D721Med (cell line): ENCODE results near the gene GRIN3B.

Experiments
- DNase-seq: peaks from one replicate; pipeline ENCODE4 v3.0.0; 2011; ENCODE audit warnings: low spot score; ENCODE audit not compliant: insufficient read length
- FAIRE-seq: peaks from 2 replicates; lab custom pipeline; 2011; peaks lifted over from hg19 to GRCh38; lab: Jason Lieb, UNC
- CTCF ChIP-seq: IDR thresholded peaks from 2 replicates; pipeline ENCODE4 v1.5.1; 2012; ENCODE audit warnings: mild to moderate bottlenecking, control low read depth; ENCODE audit not compliant: insufficient read depth; ENCODE audit errors: missing control alignments

Gene GRIN3B

DNA sequence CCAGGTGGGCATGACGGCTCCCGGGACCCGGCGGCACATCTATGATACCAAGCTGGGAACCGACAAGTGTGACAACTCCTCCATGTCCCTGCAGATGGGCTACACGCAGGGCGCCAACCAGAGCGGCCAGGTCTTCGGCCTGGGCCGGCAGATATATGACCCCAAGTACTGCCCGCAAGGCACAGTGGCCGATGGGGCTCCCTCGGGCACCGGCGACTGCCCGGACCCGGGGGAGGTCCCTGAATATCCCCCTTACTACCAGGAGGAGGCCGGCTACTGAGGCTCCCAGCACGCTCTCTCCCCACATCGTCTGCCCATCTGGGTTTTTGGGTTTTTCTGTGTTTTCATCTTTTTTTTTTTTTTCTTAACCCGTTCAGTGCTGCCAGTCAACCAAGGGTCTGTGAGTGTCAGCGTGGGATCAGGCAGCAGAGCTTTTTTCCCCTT, 37.4 kb downstream of the GRIN3B start:
- no peak for DNase-seq
- no peak for TF ChIP-seq CTCF
- no peak for FAIRE-seq

GRCh38 chr19:1038978-1039645, 38.9 kb downstream of the GRIN3B start:
- TF ChIP-seq CTCF, result no peak
- FAIRE-seq, result no peak
- no peak for DNase-seq

DNA sequence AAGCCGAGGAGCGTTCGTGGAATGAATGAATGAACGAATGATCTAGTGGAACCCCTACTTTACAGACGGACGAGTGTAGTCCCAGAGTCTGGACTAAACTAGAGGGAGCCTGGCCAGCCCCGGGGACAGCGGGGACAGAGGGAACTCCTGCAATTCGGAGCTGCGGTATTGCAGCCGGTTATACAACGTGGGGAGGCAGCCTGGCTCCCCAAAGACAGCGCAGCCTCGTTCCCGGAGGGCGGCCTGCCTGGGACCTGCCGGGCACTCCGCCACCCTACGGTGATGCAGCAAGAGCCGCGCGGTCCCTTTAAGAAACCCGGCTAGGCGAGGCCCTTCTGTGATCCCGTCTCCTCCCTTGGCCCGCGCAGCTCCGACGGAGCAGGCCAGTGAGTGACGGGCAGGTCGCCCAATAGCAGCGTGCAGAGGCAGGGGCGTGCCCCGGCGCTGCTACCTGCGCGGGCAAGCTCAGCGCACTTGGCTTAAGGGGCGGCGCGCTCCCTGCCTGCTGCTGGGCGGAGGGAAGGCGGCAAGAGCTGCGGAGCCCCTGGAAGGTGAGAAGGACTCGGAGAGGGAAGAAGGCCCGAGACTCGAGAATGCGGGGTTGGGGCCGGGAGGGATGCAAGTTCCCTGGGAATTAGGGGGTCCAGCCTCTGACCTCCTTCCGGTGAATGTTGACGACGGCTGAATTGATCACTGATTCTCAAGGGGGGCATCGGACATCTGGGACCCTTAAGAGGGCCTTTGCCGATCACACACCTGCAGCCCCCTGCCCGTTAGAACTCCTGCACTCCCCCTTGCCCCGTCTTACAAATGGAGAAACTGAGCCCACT, 39.6 kb downstream of the GRIN3B start, which contains the start of gene ABCA7:
Gene ABCA7 (plus strand): TSS at position 462 of the 830 bp plus-strand sequence. CDS start 1,255 bp downstream, outside the sequence.
- DNase-seq (peak; percentile 66), FAIRE-seq (no peak)
- no peak for TF ChIP-seq CTCF

- no peak for TF ChIP-seq CTCF
- peak; percentile 90 for FAIRE-seq
- DNase-seq, result peak; percentile 98
These were observed 40.5 kb downstream of the GRIN3B start for GRCh38 chr19:1040476-1041271.

DNA sequence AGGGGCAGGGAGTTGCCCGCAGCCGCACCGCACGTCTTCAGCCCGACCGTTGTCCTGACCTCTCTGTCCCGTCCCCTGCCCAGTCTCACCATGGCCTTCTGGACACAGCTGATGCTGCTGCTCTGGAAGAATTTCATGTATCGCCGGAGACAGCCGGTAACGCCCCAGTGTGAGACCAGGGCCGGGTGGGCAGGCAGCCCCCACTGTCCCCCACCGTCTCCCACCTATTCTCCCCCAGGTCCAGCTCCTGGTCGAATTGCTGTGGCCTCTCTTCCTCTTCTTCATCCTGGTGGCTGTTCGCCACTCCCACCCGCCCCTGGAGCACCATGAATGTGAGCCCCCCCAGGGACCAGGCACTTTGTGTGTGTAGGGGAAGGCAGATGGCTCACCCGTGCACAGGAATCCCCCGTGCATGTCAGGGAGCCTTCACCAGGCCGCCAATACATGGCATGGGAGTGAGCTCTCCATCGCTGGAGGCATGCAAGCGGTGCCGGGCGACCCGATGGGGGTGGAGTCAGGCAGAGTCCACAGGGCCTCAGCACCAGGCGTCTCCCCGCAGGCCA, 41.1 kb downstream of the GRIN3B start:
- FAIRE-seq, result no peak

More for the DNA sequence above, 41.1 kb downstream of the GRIN3B start:
- no peak for DNase-seq
- TF ChIP-seq CTCF, result no peak
